OCI-LY3 (cell line): ENCODE results near the gene NBL1.

ENCODE experiments used
- CTCF ChIP-seq: fragments of 200-600, 300-600 bp; sonication (generic); IDR thresholded peaks from 2 replicates; pipeline ENCODE4 v1.5.1; 2014; ENCODE audit warnings: antibody characterized with exemption, low read length, low read depth
- EZH2phosphoT487 ChIP-seq: fragments of 200-600 bp; shearing (Covaris generic); IDR thresholded peaks from 2 replicates; pipeline ENCODE4 v1.6.1; 2018; ENCODE audit warnings: antibody characterized with exemption, mixed run types, low read depth

DNA sequence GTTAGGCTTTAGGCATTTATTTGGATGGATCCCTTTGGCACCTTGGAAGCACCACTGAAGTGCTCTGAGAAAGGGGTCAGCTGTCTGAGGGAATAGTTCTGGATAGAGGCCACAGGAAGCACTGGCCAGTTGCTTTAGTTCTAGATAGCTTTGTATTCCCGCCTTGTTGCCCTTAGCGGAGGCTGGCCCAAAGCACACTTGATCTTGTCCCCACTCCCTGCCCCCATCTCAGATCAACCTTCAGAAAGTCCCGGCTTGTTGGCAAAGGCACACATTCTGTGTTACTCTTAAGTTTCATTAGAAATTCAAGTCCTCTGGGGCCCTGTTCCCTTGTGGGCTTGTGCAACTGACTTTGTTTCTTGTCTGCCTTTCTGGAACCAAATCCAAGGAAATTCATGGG is 15.2 kb upstream of the NBL1 start:
- TF ChIP-seq CTCF: no peak
- no peak for TF ChIP-seq EZH2phosphoT487
